Skin of body (tissue), 3 donors: Measurements from ENCODE around the gene NUP93. TPM values are rescaled to one million over a fixed set of nuclear protein-coding genes. Genes with fewer than 3 reads are reported as not detected.

Source experiments
- DNase-seq: peaks from one replicate; lab custom pipeline; 2025; lab: John Stamatoyannopoulos, UW
- small RNA-seq: library from RNA; depleted of rRNA; stranded (forward); fragments of <200 nt; gene quantifications from one replicate; pipeline ENCODE3, GENCODE V24; 2014; ENCODE audit warnings: low replicate concordance
- total RNA-seq: library from RNA; depleted of rRNA; stranded (reverse); fragments of >200 nt; gene quantifications from one replicate; pipeline ENCODE4 v1.2.3, GENCODE V29; 2014

The NUP93 gene
- total RNA-seq, 1 donor from 2014 or later = 41.8 TPM

DNA sequence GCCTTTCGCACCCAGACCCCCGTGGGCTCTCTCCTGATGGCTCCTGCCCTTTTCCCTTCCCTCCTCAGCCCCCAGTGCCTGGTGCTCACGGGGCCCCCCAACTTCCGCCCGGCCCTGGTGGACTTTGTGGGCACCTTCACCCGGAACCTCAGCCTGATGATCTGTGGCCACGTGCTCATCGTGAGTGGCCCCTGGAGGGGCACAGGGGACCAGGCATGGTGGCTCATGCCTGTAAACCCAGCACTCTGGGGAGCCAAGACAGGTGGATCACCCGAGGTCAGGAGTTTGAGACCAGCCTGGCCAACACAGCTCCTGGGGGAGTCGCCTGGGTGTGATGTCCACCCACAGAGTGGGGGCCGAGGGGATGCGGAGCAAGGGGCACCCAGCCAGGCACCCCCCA, 156.4 kb downstream of the NUP93 start:
- DNase-seq = no peak

GRCh38 chr16:56886826-56887225, 156.9 kb downstream of the NUP93 start:
- no peak for DNase-seq

DNA sequence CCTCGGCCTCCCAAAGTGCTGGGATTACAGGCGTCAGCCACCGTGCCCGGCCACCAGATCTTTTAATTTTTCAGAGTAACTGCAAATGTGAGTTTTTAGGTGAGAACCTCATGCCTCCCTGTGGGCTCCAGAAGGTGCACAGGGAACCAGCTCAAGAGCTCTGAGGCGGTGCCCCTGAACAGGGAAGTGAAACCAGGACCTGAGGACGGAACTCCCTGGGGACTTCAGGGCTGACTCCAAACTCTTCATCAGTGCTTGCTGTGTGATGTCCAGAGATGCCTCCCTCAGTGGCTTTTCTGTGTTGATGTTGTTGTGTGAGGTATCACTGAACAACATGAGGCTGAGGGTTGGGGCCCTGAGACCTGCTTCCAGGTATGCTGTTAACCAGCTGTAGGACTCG, 158.9 kb downstream of the NUP93 start:
- no peak for DNase-seq

DNA sequence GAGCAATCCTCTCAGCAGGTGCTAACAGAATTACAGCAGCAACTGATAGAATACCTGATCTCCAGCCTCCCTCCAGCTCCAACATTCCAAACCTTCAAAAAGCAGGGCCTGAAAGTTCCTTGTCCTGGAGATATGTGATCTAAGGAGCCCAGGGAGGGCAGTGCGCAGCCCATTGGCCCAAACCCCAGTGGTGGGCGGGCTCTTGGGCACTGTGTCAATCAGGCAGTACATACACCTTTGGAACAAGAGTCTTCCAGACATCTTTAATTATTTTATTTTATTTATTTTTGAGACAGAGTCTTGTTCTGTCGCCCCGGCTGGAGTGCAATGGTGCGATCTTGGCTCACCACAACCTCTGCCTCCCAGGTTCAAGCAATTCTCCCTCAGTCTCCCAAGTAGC, 159.3 kb downstream of the NUP93 start:
- no peak for DNase-seq

DNA sequence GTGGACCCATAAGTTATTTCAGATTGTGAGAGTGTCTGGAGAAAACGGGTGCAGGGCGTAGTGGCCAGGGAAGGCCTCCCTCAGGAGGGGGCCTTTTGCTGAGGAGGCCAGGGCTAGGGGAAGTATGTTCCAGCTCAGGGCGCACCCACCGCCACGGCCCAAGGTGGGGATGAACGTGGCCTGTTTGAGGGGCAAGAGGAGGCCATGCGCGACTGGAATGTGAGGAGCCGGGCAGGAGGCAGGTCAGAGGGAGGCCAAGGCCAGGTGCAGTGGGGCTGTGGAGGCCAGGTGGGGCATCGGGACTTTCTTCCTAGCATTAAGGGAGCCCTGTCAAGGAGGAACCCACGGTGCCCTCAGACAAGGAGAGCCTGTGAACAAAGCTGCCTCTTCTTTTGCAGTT, 161.8 kb downstream of the NUP93 start:
- no peak for DNase-seq

DNA sequence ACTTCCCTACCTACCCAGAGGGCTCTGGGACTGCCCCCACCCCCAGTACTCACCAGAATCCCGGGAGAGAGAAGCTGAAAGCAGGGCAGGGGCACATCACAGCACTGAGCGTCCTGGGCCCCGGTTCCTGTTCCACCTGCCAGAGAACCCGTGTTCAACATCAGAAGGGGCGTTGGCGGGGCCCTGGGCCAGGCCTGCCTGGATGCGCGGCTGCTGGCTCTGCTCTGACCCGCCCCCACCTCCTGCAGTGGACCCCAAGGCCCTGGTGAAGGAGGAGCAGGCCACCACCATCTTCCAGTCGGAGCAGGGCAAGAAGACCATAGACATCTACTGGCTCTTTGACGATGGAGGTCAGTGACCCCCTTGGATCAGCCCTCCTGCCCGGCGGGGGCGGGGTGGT, 162.8 kb downstream of the NUP93 start:
- no peak for DNase-seq

GRCh38 chr16:56894331-56894917, 164.5 kb downstream of the NUP93 start:
- no peak for DNase-seq

GRCh38 chr16:56895813-56896212, 165.9 kb downstream of the NUP93 start:
- DNase-seq = no peak

DNA sequence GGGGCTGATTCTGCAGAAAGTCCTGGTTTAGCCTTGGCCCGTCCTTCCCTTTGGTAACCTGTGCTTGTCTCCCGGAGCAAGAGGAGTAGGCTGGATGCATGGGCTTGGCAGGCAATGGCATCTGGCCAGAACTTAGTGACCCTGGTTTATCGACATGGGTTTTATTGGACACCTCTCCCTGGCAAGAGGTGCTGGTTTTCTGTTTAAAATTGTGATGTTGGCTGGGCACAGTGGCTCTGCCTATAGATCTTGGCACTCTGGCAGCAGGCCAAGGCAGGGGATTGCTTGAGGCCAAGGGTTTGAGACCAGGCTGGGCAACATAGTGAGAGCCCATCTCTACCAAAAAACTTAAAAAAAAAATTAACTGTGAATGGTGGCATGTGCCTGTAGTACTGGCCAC, 166.3 kb downstream of the NUP93 start:
- DNase-seq = no peak

GRCh38 chr16:56897026-56897799, 167.3 kb downstream of the NUP93 start:
- no peak for DNase-seq

DNA sequence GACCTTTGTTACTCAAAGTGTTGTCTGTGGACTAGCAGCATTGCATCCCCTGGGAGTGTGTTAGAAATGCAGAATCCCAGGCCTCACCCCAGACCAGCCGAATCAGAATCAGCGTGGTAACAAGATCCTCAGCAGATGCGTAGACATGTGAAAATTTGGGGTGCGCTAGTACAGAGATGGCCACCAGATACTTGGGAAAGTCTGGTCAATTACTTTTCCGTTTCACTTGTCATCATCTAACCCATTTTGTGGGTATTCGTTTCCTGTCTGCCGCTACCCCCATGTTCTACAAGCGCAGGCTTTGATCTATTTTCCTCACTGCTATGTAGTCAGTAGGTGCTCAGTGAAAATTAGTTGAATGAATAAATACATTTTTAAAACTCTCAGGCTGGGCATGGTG, 168.9 kb downstream of the NUP93 start:
- no peak for DNase-seq

Small RNA genes within 50 kb of the gene (small RNA-seq; reads per million reads assigned to genes)
- 0.07 reads per million for gene MIR138-2

Other genes with a start within 250 kb of the NUP93 start
- 60.5 TPM for gene BBS2, start 210.1 kb upstream of the NUP93 start, total RNA-seq
- 76.2 TPM for gene MT4, start 165.1 kb upstream of the NUP93 start, total RNA-seq
- gene MT3, start 140.6 kb upstream of the NUP93 start, total RNA-seq = not detected
- 10.7 TPM for gene MT2A, start 121.5 kb upstream of the NUP93 start, total RNA-seq
- 13.8 TPM for gene MT1E, start 104.3 kb upstream of the NUP93 start, total RNA-seq
- 1.5 TPM for gene MT1M, start 97.5 kb upstream of the NUP93 start, total RNA-seq
- gene MT1A, start 91.5 kb upstream of the NUP93 start, total RNA-seq = 1.4 TPM
- gene MT1B, start 78.2 kb upstream of the NUP93 start, total RNA-seq = not detected
- gene MT1F, start 72.2 kb upstream of the NUP93 start, total RNA-seq = 0.49 TPM
- 1.8 TPM for gene MT1G, start 62.1 kb upstream of the NUP93 start, total RNA-seq
- not detected for gene MT1H, start 60.3 kb upstream of the NUP93 start, total RNA-seq
- 33.0 TPM for gene MT1X, start 47.7 kb upstream of the NUP93 start, total RNA-seq
- not detected for gene SLC12A3, start 135.1 kb downstream of the NUP93 start, total RNA-seq
- 103 TPM for gene HERPUD1, start 202.0 kb downstream of the NUP93 start, total RNA-seq
- gene CETP, start 231.8 kb downstream of the NUP93 start, total RNA-seq = 2.9 TPM